PC-3 (cell line): ENCODE measurements around the gene MYO3B.

Experiments
- CTCF ChIP-seq: fragments of 300-600 bp; sonication (generic); conservative IDR thresholded peaks from 2 replicates; pipeline ENCODE4 v1.5.1; 2017; ENCODE audit warnings: antibody characterized with exemption, low read depth, mild to moderate bottlenecking, low read length
- EZH2 ChIP-seq: fragments of 300-600 bp; sonication (generic); IDR thresholded peaks from one replicate; pipeline ENCODE4 v1.6.1; 2017; ENCODE audit warnings: antibody characterized with exemption, mild to moderate bottlenecking, low read length; ENCODE audit not compliant: unreplicated experiment
- EZH2phosphoT487 ChIP-seq: fragments of 300-600 bp; sonication (generic); IDR thresholded peaks from 2 replicates; pipeline ENCODE4 v1.6.1; 2018; ENCODE audit warnings: mild to moderate bottlenecking, antibody characterized with exemption, low read length, borderline replicate concordance

- TF ChIP-seq CTCF = no peak
- TF ChIP-seq EZH2 = no peak
- TF ChIP-seq EZH2phosphoT487 = no peak
Observed at GRCh38 chr2:170166735-170167134, 11.2 kb upstream of the MYO3B start.
